Measurements from ENCODE around the gene CNTN1.

The CNTN1 gene

GRCh38 chr12:40992674-40993073 is 300.4 kb downstream of the CNTN1 start:
- TF ChIP-seq FOXP2 (optimal IDR thresholded peaks at IDR 0.05; ENCODE audit: borderline replicate concordance, extremely low read depth, extremely low read length, insufficient read depth), result no peak
- TF ChIP-seq POLR2AphosphoS5 (IDR thresholded peaks at IDR 0.05; ENCODE audit: low read depth, low read length), result no peak
- TF ChIP-seq TAF1 (IDR thresholded peaks at IDR 0.05; ENCODE audit: borderline replicate concordance, insufficient read depth, low read length), result no peak
- no peak for TF ChIP-seq SIN3A (IDR thresholded peaks at IDR 0.05; ENCODE audit: borderline replicate concordance, insufficient read depth, low read length)
- no peak for TF ChIP-seq REST (IDR thresholded peaks at IDR 0.05; ENCODE audit: insufficient read depth in 1 of 2, low read depth in 2 of 2, low read length in 2 of 2)

- TF ChIP-seq POLR2AphosphoS5 (IDR thresholded peaks at IDR 0.05; ENCODE audit: low read depth, low read length), result no peak
- TF ChIP-seq TAF1 (IDR thresholded peaks at IDR 0.05; ENCODE audit: borderline replicate concordance, insufficient read depth, low read length), result no peak
- no peak for TF ChIP-seq REST (IDR thresholded peaks at IDR 0.05; ENCODE audit: insufficient read depth in 1 of 2, low read depth in 2 of 2, low read length in 2 of 2)
- no peak for TF ChIP-seq FOXP2 (optimal IDR thresholded peaks at IDR 0.05; ENCODE audit: borderline replicate concordance, extremely low read depth, extremely low read length, insufficient read depth)
- TF ChIP-seq SIN3A (IDR thresholded peaks at IDR 0.05; ENCODE audit: borderline replicate concordance, insufficient read depth, low read length), result no peak
Observed at GRCh38 chr12:40993158-40993557, 300.9 kb downstream of the CNTN1 start.

GRCh38 chr12:40996091-40996490 is 303.9 kb downstream of the CNTN1 start:
- no peak for TF ChIP-seq FOXP2 (optimal IDR thresholded peaks at IDR 0.05; ENCODE audit: borderline replicate concordance, extremely low read depth, extremely low read length, insufficient read depth)
- TF ChIP-seq REST (IDR thresholded peaks at IDR 0.05; ENCODE audit: insufficient read depth in 1 of 2, low read depth in 2 of 2, low read length in 2 of 2), result no peak
- no peak for TF ChIP-seq TAF1 (IDR thresholded peaks at IDR 0.05; ENCODE audit: borderline replicate concordance, insufficient read depth, low read length)
- no peak for TF ChIP-seq POLR2AphosphoS5 (IDR thresholded peaks at IDR 0.05; ENCODE audit: low read depth, low read length)
- TF ChIP-seq SIN3A (IDR thresholded peaks at IDR 0.05; ENCODE audit: borderline replicate concordance, insufficient read depth, low read length), result no peak

GRCh38 chr12:40999210-40999609 is 307.0 kb downstream of the CNTN1 start:
- no peak for TF ChIP-seq SIN3A (IDR thresholded peaks at IDR 0.05; ENCODE audit: borderline replicate concordance, insufficient read depth, low read length)
- TF ChIP-seq FOXP2 (optimal IDR thresholded peaks at IDR 0.05; ENCODE audit: borderline replicate concordance, extremely low read depth, extremely low read length, insufficient read depth), result no peak
- TF ChIP-seq TAF1 (IDR thresholded peaks at IDR 0.05; ENCODE audit: borderline replicate concordance, insufficient read depth, low read length), result no peak
- no peak for TF ChIP-seq POLR2AphosphoS5 (IDR thresholded peaks at IDR 0.05; ENCODE audit: low read depth, low read length)
- TF ChIP-seq REST (IDR thresholded peaks at IDR 0.05; ENCODE audit: insufficient read depth in 1 of 2, low read depth in 2 of 2, low read length in 2 of 2), result no peak

GRCh38 chr12:41008472-41008871 is 316.2 kb downstream of the CNTN1 start:
- no peak for TF ChIP-seq REST (IDR thresholded peaks at IDR 0.05; ENCODE audit: insufficient read depth in 1 of 2, low read depth in 2 of 2, low read length in 2 of 2)
- TF ChIP-seq TAF1 (IDR thresholded peaks at IDR 0.05; ENCODE audit: borderline replicate concordance, insufficient read depth, low read length), result no peak
- TF ChIP-seq POLR2AphosphoS5 (IDR thresholded peaks at IDR 0.05; ENCODE audit: low read depth, low read length), result no peak
- TF ChIP-seq FOXP2 (optimal IDR thresholded peaks at IDR 0.05; ENCODE audit: borderline replicate concordance, extremely low read depth, extremely low read length, insufficient read depth), result no peak

Data from PFSK-1 (cell line).